GM19035 (cell line): ENCODE results near the gene SLCO4A1.

Source experiments
- ATAC-seq: cut with Tn5 transposase; IDR thresholded peaks from one replicate; pipeline ENCODE4 v1.9.1; 2021; ENCODE audit not compliant: unreplicated experiment

Gene SLCO4A1, protein sequence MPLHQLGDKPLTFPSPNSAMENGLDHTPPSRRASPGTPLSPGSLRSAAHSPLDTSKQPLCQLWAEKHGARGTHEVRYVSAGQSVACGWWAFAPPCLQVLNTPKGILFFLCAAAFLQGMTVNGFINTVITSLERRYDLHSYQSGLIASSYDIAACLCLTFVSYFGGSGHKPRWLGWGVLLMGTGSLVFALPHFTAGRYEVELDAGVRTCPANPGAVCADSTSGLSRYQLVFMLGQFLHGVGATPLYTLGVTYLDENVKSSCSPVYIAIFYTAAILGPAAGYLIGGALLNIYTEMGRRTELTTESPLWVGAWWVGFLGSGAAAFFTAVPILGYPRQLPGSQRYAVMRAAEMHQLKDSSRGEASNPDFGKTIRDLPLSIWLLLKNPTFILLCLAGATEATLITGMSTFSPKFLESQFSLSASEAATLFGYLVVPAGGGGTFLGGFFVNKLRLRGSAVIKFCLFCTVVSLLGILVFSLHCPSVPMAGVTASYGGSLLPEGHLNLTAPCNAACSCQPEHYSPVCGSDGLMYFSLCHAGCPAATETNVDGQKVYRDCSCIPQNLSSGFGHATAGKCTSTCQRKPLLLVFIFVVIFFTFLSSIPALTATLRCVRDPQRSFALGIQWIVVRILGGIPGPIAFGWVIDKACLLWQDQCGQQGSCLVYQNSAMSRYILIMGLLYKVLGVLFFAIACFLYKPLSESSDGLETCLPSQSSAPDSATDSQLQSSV

DNA sequence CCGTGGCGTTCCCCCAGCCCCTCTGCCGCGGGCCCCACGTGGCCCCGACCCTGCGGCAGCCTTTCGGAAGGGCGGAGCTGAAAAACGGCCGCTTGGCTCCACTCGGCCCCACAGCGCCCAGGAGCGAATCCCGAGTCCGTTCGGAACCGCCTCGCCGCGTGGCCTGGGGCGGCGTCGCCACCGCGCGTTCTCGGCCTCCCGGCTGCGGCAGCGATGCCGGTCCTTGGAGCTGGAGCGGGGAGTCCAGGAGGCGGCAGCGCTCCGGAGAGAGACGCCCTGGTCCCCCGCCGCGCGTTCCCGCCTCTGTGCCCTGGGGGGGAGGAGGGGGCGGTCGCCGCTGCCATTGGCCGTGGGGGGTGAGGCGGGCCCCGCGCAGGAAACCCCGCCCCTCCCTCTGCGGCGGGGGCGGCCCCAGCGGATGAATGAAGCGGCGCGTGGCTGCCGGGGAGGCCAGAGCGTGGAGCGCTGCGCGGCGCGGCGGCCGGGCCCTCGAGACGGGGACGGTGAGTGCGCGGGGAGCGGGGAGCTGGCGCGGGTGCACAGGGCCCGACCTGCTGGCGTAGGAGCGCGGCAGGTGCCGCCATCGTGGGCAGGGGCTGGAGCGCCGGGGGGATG, at the start of gene SLCO4A1:
TSS of gene SLCO4A1 (plus strand) at position 453 of the 615 bp plus-strand sequence. CDS start 13,952 bp downstream, outside the sequence.
- ATAC-seq, result peak; percentile 65

DNA sequence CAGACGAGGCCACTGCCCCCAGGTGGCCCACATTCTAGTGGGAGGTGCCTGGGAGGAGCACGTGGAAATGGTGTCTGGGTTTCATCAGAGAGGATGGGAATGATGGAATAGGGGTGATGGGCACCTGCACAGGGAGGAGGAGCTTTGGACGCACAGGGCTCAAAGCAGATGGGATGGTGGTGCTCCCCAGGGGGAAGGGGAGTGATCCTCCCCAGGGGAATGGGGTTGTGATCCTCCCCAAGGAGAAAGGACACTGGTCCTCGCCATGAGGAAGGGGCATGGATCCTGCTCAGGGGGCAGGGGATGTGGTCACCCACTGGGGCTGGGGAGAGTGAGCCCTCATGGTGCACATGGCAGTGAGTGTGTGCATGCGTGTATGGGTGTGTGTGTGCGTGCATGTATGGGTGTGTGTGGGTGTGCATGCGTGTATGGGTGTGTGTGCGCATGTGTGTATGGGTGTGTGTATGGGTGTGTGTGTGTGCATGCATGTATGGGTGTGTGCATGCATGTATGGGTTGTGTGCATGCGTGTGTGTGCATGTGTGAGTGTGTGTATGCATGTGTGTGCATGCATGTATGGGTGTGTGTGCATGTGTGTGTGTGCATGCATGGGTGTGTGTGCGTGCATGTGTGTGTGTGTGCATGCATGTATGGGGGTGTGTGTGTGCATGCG, 49.7 kb upstream of the SLCO4A1 start:
- no peak for ATAC-seq

DNA sequence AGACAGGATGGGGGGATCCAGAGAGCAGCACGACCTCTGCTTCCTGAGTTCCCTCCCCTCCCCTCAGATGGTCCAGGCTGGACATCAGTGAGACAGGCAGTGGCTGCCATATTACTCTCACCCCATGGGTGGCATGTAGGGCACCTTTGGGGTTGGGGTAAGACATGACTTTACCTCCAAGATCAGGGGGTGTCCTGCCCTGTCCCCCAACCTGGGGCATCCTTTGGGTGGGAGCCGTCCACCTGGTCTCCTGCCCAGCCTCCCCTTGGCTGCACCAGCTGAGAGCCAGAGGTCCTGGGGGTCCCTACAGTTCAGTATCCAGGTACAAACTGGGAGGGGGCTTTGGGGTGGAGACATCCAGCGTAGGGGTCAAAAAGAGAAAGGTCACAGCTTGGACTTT, 48.7 kb upstream of the SLCO4A1 start:
- ATAC-seq, result no peak

DNA sequence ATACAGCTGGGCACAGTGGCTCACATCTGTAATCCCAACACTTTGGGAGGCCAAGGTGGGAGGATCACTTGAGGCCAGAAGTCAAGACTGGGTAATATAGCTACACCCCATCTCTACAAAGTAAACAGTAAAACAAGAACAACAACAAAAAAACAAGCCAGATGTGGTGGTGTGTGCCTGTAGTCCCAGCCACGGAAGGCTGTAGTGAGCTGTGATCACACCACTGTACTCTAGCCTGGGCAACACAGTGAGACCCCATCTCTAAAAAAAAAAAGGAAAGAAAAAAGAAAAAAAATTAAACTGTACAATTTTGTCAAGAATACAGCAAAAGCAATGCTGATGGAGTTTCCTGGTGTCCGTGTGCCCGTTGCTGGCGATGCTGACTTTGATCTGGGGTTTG, 47.2 kb upstream of the SLCO4A1 start:
- no peak for ATAC-seq

DNA sequence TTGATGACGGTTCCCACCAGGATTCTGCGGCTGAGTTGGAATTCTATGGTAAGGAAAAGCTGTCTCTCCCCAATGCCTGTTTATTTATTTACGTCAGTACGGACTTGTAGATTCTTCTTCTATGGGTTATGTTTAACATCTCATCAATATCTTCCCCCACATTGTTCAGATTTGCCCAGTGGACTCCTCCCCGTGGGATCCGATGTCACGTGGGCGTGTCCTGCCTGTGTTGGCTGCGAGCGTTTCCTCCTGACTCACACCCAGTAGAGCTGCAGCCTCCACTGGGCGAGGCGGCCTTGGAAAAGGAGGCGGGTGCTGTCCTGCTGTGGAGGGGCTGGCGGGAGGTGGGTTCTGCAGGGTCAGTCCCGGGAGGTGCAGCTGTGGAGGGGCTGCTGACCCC, 46.8 kb upstream of the SLCO4A1 start:
- ATAC-seq, result no peak

DNA sequence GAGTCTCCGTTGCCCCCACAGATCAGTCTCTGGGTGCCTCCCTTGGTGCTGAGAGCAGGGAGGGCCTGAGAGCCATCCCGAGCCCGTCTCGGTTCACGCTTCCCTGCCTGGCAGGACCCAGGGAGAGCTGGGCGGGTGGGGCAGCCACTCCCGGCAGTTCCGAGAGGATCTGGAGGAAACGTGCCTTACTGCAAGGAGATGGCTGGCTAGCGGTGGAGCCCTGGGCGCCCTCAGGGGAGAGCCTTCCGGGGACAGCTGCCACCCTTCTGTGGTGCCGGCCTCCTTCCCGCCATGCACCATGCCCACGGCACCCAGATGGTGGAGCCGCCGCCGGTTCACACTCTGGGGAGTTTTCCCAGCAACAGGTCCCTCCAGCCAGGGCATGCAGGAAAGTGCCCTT, 45.8 kb upstream of the SLCO4A1 start:
- no peak for ATAC-seq

DNA sequence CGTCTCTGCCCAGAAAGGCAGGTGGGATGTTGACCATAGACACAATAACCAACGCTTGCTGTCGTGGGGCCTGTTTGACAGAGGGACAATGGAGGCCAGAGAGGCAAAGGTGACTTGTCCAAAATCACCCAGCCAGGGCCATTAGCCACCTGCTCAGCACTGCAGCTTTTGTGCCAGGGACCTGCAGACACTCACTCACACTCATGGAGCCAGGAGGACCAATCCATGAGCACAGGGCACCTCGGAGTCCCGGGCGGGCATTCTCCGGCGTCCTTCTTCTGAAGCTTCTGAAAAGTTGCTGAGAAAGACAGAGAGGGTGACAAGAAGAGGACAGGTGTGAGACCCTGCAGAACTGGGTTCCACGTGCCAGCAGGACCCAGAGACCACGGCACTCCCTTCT, 45.4 kb upstream of the SLCO4A1 start:
- no peak for ATAC-seq

DNA sequence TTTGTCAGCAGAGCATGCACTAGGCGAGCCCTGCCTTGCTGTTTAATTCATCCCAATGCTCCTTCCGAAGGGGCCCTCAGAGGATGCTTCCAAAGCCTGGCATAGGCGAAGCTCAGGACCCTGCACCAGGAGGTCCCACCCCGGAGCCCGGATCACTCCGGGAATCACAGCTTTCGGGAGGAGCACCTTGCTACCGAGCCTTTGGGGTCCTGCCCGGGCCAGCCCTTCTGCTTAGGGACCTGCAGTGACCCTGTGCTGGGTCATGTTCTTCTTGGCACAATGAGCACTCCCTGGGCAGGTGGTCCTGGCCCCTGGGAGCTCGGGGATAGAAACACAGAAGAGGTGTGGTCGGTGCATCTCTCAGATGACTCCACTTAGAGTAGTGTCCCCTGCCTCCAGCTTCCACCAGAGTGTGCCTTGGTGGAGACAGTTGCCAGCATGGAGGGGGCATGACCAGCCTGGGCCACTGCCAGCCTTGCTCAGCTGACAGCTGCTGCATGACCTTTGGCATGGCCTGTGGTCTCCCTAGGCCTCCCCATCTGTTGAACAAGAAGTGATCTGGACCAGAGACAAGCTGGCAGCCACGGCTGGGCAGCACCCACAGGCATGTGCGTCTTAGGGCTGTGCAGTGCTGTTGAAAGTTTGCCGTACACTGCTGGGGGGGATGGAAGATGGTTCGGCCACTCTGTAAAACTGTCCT, 44.7 kb upstream of the SLCO4A1 start:
- ATAC-seq, result no peak

DNA sequence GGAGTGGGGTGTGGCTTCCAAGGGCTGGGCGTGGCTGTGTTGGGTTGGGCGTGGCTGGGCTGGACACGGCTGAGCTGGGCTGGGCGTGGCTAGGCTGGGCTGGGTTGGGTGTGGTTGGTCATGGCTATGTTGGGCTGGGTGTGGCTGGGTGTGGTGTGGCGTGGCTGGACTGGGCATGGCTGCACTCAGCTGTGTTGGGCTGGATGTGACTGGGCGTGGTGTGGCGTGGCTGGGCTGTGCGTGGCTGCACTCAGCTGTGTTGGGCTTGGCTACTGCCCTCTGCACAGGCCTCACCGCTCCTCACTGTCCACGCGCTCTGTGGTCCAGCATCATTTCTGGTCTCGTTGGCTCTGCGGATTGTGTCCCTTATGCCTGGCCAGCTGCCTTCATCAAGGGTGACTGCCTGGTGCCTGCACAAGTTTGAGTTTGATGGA, 43.5 kb upstream of the SLCO4A1 start:
- no peak for ATAC-seq

DNA sequence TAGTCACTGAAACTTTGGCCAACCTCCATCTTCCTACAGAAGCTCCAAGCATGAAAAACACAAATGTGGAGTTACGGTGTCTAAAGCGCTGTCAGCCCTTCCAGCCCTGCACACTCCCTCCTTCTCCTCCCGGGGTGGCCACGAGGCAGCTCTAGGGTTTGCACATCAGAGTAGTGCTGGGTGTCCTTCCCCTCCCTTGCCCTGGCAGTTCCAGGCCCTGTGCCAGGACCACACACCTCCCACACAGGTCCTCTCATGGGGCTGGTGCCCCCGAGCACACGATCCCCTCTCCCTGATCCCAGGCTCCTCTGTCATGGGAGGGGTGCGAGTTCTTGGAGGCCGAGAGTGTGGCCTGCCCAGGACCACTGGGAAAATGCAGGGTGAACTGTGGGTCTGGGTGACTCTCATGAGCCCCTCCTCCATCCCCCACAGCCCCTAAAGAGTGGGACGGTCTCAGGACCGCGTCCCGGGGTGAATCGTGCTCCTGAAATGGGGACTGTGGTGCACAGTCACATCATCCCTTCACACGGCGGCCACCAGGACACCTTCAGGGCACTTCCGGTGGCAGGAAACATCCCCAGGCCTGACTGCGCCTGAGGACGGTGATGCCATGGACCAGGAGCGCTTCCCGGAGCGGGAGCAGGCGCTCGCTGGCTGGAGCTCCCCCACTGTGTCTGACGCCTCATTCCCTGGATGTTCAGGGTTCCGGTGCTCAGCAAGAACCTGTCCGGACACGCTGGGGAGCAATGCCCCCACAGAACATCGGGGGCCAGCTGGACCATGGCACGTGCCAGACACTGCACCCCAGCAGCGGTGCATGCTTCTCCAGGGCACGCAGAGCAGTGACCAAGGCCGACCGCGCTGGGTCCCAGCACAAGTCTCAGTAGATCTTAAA, 42.8 kb upstream of the SLCO4A1 start:
- no peak for ATAC-seq

DNA sequence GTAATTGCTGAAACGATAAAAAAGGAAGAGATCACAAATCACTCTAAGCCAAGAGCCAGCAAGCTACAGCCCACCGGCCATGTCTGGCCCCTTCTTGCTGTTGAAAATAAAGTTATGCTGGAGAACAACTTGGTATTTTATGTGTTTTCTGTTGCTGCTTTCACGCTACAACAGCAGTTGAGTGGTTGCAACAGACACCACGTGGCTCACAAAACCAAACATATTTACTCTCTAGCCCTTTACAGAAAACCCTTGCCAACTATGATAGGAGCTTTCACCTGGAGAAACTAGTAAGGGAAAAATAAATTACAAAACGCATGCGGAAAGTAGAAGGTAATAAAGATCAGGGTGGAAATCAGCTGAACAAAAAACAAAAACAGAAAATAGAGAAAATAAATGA, 41.1 kb upstream of the SLCO4A1 start:
- ATAC-seq, result no peak

DNA sequence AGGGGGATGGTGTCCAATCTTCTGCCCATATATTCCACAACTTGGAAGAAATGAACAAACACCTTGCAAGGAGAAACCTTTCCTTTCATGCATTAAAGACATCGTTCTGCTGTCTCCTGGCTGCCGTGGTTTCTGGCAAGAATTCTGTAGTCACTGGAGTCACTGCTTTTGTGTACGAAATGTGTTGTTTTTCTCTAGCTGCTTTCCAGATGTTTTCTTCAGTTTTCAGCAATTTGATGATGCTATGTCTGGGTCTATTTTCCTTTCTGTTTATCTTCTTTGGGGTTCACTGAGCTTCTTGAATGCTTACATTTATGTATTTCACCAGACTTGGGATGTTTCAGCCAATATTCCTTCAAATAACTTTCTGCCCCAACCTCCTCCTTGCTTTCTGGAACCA, 40.6 kb upstream of the SLCO4A1 start:
- no peak for ATAC-seq

DNA sequence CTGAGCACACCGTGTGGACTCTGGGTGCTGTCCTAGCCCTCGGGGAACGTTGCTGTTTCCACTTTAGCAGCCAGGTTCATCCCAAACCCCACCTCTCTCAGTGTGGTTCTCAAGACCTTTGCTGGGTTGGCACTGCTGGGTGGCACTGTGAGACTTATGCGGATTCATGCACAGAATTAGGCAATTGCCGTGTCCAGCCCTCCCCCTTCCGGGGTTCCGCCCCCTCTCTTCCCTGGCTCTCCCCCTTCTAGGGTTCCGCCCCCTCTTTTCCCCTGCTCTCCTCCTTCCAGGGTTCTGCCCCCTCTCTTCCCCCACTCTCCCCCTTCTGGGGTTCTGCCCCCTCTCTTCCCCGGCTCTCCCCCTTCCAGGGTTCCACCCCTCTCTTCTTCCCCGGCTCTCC, 39.8 kb upstream of the SLCO4A1 start:
- no peak for ATAC-seq

DNA sequence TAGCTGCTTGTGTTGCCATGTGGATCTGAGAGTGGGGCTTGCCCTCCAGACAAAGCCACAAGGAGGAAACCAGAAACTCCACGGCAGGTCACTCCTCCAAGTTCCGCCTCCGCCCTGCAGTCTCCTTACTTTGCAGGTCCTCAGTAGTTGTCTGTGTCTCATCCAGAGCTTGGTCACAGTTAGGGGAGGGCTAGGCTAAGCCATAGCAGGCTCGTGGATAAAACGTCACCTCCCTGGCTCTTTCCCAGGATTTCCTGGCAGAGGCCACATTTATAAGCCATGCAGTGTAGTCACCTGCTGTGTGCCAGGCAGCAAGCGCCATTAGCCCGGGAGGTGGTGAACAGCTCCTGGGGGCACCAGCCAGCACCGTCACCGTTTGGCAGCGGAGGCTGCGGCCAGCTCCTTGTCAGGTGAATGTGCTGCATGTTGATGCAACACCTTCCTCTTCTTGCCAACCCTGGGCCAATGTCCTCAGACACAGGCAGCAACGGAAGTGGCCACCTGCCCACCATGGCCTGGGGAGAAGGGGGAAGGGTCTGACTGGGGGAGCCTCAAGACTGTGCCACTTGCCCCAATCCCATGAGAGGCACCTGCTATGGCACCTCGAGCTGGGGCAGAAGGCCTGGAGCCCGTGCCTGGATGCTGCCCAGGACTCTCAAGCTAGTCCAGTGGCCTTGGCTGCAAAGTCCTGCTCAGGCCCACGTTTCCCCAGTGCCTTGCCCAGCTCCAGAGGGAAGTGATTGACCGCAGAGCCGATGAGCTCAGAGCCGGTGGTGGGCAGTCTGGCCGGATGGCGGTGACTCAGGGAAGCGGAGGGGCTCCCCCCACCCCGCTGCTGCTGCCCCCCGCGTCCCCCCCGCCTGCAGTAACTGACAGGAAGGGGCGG, 39.0 kb upstream of the SLCO4A1 start:
- no peak for ATAC-seq

DNA sequence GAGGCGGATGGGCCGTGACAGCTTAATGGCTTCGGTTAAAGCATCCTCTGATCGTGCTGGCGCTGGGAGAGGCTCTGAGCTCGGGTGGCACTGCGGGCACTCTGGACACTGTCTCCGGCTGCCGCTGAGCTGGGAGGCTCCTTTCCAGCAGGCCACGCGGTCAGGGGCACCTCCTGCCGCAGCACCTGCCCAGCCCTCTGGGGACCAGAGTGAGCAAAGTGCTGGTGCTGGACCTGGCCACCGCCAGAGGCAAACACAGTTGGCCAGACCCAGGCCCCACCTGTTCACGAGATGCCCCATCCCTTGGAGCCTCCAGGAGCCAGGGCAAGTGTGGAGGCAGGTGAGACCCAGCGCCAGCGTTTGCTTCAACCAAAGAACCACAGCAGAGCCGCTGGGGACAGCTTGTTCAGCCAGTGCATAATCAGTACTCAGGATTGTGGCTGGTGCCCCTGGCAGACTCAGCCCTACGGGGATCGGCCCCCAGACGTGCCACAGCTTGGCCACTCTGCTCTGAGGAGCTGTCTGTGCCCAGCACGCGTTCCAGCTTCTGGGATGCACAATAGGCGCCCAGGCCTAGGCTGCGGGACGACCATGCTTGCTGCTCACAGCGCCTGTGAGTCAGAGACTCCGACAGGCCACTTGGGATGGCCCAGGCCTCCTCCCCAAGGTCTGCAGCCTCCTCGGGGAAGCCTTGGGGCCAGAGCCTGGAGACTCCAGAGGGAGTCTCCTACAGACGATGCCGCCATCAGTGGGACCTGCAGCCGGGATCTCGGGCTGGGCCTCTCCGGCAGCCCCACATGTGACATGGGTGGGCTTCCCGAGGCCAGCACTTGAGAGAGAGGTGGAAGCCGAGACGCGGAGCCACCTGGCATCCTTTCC, 38.2 kb upstream of the SLCO4A1 start:
- ATAC-seq, result no peak

DNA sequence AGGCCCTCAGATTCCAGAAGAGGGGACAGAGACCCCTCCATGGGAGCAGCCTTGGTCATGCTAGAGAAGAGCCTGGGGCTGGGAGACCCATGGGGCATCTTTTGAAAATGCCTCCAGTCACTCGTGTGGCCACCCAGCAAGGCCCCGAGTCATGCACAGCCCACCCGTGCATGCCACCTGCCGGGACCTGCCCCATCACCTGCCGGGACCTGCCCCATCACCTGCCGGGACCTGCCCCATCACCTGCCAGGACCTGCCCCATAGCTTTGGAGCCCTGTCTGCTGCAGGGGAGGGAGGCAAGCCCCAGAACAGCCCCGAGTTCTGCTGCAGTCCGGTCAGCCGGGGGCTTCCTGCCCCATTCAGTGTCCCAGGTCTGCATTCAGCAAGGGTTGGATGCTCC, 37.5 kb upstream of the SLCO4A1 start:
- ATAC-seq, result no peak

DNA sequence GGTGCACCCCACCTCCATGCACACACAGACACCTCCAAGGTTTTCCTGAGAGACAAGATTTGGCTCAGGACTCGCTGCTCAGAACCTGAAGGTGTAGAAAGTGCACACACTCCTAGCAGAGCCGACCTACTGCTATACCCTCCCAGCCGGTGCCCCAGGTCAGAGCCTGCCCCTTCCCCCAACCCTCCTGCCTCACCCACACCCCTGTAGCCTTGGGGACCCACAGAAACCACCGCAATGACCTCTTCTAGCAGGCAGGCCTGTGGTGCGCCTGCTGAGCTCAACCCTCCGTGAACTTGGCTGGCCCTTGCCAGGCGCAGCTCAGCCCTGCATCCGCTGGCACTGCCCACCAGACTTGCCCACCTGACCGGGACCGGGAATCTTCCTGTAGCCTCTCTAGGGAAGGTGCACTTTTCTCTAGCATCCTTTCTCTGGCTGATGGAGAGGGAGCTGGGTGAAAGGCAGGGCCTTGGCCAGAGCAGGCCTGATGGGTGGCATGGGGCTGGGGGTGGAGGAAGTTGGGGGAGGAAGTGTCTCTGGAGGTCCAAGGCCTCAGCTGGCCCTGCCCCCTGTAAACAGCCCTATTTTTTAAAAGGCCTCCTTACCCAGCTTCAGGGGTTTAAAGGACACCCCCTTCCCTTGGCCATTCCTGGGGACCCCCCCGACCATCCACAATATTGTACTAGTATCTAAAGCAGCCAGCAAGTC, 36.9 kb upstream of the SLCO4A1 start:
- no peak for ATAC-seq
